Measurements from ENCODE around the gene CCDC88B. TPM values are rescaled to one million over a fixed set of nuclear protein-coding genes. Genes with fewer than 3 reads are reported as not detected.

Gene CCDC88B
- total RNA-seq, 1 donor from 2014 or later = 7.9 TPM

- DNase-seq (ENCODE audit: extremely low spot score in 2 of 2) = no peak
- Histone ChIP-seq H3K9me3 (no peaks in the 10 kb centered on the region), H3K27ac (peak overlapping the region; percentile 91), H3K4me1 (peaks cover 42% of the 10 kb centered on the region), H3K4me3 (no peak overlapping the region), H3K36me3 (peaks cover 0 to 9% of the 10 kb centered on the region in 2 donors), H3K27me3 (no peaks in the 10 kb centered on the region)
- intact Hi-C loops (cut with DNase I) = no loop called here
- no peak for TF ChIP-seq CTCF (IDR thresholded peaks at IDR 0.05)
- no peak for TF ChIP-seq POLR2A (IDR thresholded peaks at IDR 0.05)
- TF ChIP-seq POLR2AphosphoS5 (IDR thresholded peaks at IDR 0.05; ENCODE audit: insufficient read depth in 1 of 2, low read depth in 1 of 2) = no peak
Measured at GRCh38 chr11:64356498-64357411, 16.8 kb downstream of the CCDC88B start.

- intact Hi-C loops (cut with DNase I) = no loop called here
- Histone ChIP-seq H3K27ac (peak overlapping the region; percentile 91), H3K4me1 (peaks cover 42% of the 10 kb centered on the region)
Measured at GRCh38 chr11:64357446-64357845, 17.4 kb downstream of the CCDC88B start.

GRCh38 chr11:64357904-64358535 lies 18.0 kb downstream of the CCDC88B start:
- TF ChIP-seq CTCF (IDR thresholded peaks at IDR 0.05) (no peak), POLR2AphosphoS5 (IDR thresholded peaks at IDR 0.05; ENCODE audit: insufficient read depth in 1 of 2, low read depth in 1 of 2) (no peak), POLR2A (IDR thresholded peaks at IDR 0.05) (no peak)
- peaks cover 0 to 22% of the 10 kb centered on the region in 2 donors for H3K36me3 ChIP-seq
- H3K4me3 ChIP-seq = peak overlapping the region; percentile 70 to 94
- H3K27ac ChIP-seq = peak overlapping the region; percentile 91
- H3K4me1 ChIP-seq = peaks cover 42% of the 10 kb centered on the region
- intact Hi-C loops (cut with DNase I) = no loop called here
- H3K9me3 ChIP-seq = no peaks in the 10 kb centered on the region
- no peak for DNase-seq (ENCODE audit: extremely low spot score in 2 of 2)
- no peaks in the 10 kb centered on the region for H3K27me3 ChIP-seq

More at GRCh38 chr11:64357446-64357845, 17.4 kb downstream of the CCDC88B start:
- no peak for DNase-seq (ENCODE audit: extremely low spot score in 2 of 2)
- Histone ChIP-seq H3K9me3 (no peaks in the 10 kb centered on the region), H3K36me3 (peaks cover 0 to 16% of the 10 kb centered on the region in 2 donors), H3K4me3 (no peak overlapping the region), H3K27me3 (no peaks in the 10 kb centered on the region)
- TF ChIP-seq POLR2A (IDR thresholded peaks at IDR 0.05) (no peak), CTCF (IDR thresholded peaks at IDR 0.05) (no peak), POLR2AphosphoS5 (IDR thresholded peaks at IDR 0.05; ENCODE audit: insufficient read depth in 1 of 2, low read depth in 1 of 2) (no peak)

GRCh38 chr11:64358536-64358906 lies 18.5 kb downstream of the CCDC88B start:
- peaks cover 42% of the 10 kb centered on the region for H3K4me1 ChIP-seq
- intact Hi-C loops (cut with DNase I) = no loop called here

More at GRCh38 chr11:64358536-64358906, 18.5 kb downstream of the CCDC88B start:
- Histone ChIP-seq H3K27ac (peak overlapping the region; percentile 91), H3K4me3 (peak overlapping the region; percentile 70 to 94), H3K27me3 (no peaks in the 10 kb centered on the region), H3K9me3 (no peaks in the 10 kb centered on the region), H3K36me3 (peaks cover 0 to 27% of the 10 kb centered on the region in 2 donors)
- DNase-seq (ENCODE audit: extremely low spot score in 2 of 2) = no peak
- TF ChIP-seq POLR2A (IDR thresholded peaks at IDR 0.05) = no peak
- TF ChIP-seq CTCF (IDR thresholded peaks at IDR 0.05) = no peak
- no peak for TF ChIP-seq POLR2AphosphoS5 (IDR thresholded peaks at IDR 0.05; ENCODE audit: insufficient read depth in 1 of 2, low read depth in 1 of 2)
